Effector memory CD8-positive, alpha-beta T cell (primary cell): ENCODE results near the gene TNF.

Source experiments
- ATAC-seq: fragments of 150-1000 bp; cut with Tn5 transposase; replicated peaks from 2 replicates; pipeline ENCODE4 v1.10.0; 2021; ENCODE audit warnings: mild to moderate bottlenecking, moderate library complexity
- DNase-seq, 3 experiments: peaks; one replicate each; pipeline ENCODE4 v3.0.0; 2021
- H3K27ac Mint-ChIP-seq, 2 donors: one replicate each; pipeline ENCODE4 v1.8.0; 2022; ENCODE audit warnings: mild to moderate bottlenecking in 2 of 2, mixed read lengths in 2 of 2, moderate library complexity in 2 of 2
- H3K27me3 Mint-ChIP-seq, 2 donors: one replicate each; pipeline ENCODE4 v1.8.0; 2022; ENCODE audit warnings: mixed read lengths in 2 of 2
- H3K36me3 Mint-ChIP-seq: one replicate; pipeline ENCODE4 v1.8.0; 2022; ENCODE audit warnings: mild to moderate bottlenecking, moderate library complexity, mixed read lengths; ENCODE audit not compliant: insufficient read depth
- H3K4me1 Mint-ChIP-seq, 2 donors: one replicate each; pipeline ENCODE4 v1.8.0; 2022; ENCODE audit warnings: low read depth in 2 of 2, mixed read lengths in 2 of 2
- H3K4me3 Mint-ChIP-seq, 2 donors: one replicate each; pipeline ENCODE4 v1.8.0; 2022; ENCODE audit warnings: mild to moderate bottlenecking in 2 of 2, mixed read lengths in 2 of 2, moderate library complexity in 2 of 2
- H3K9me3 Mint-ChIP-seq, 2 donors: one replicate each; pipeline ENCODE4 v1.8.0; 2022; ENCODE audit warnings: mixed read lengths in 2 of 2

The TNF gene

DNA sequence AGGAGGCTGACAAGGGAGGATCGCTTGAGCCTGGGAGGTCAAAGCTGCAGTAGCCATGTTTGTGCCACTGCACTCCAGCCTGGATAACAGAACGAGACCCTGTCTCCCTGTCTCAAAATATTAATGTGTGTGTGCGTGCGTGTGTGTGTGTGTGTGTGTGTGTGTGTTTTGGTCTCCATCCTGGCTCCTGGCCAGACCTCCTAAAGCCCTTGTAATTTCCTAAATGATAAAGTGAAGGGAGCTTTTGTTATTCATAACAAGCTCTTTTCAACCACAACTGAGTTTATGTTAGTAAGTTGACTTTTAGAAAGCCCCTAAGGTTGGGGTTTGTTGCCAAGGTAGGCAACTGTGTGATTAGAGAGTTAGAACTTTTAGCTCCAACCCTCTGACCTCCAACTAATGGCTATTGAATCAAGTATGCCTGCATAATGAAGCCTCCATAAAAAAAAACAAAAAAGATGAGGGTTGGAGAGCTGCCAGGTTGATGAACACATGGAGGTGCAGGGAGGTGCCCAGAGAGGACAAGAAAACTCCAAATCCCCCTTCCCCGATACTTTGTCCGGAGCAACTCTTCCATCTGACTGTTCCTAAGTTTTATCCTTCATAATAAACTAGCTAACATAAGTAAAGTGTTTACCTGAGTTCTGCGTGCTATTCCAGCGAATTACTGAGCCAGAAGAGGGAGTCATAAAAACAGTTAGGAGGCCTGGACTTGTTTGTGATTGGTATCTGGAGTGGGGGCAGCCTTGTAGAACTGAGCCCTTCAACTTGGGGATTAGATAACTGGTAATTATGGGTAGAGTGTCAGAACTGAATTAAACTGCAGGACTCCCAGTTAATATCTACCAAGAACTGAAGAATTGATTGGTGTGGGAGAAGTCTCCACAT, 34.4 kb downstream of the TNF start:
- peaks cover 4% of the 10 kb centered on the region for H3K36me3 Mint-ChIP-seq
- H3K27ac Mint-ChIP-seq, result no peak overlapping the region
- H3K9me3 Mint-ChIP-seq, result no peaks in the 10 kb centered on the region
- ATAC-seq (no peak), DNase-seq (no peak)
- no peaks in the 10 kb centered on the region for H3K4me1 Mint-ChIP-seq
- no peak overlapping the region for H3K4me3 Mint-ChIP-seq
- no peaks in the 10 kb centered on the region for H3K27me3 Mint-ChIP-seq

DNA sequence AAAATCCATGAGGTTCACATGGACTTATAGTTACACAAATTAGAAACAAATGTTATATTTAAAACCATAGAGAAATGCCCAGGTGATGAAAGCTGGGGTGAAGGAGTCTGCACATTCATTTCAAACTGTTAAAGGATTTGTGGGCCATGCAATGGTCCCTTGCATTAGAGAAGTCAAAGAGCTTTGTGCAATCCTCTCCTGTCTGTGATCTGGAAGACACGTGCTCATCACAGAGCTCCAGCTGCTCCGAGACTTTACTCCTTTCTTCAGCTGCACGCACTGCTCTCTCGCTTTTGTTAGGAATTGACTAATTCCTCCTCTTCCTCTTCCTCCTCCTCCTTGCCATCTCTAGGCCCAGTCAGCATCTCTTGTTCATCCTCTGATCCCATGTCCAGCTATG, 35.6 kb downstream of the TNF start:
- Mint-ChIP-seq H3K27me3 (no peaks in the 10 kb centered on the region), H3K27ac (no peak overlapping the region), H3K36me3 (peaks cover 4% of the 10 kb centered on the region), H3K4me3 (no peak overlapping the region), H3K4me1 (peaks cover 0 to 3% of the 10 kb centered on the region in 2 donors), H3K9me3 (no peaks in the 10 kb centered on the region)
- no peak for ATAC-seq
- DNase-seq, result no peak

- Mint-ChIP-seq H3K9me3 (no peaks in the 10 kb centered on the region), H3K27me3 (no peaks in the 10 kb centered on the region), H3K4me1 (peaks cover 3% of the 10 kb centered on the region in 2 donors), H3K4me3 (no peak overlapping the region), H3K27ac (no peak overlapping the region), H3K36me3 (peaks cover 11% of the 10 kb centered on the region)
- DNase-seq (no peak), ATAC-seq (no peak)
These were observed 38.8 kb downstream of the TNF start for GRCh38 chr6:31614075-31614619.

DNA sequence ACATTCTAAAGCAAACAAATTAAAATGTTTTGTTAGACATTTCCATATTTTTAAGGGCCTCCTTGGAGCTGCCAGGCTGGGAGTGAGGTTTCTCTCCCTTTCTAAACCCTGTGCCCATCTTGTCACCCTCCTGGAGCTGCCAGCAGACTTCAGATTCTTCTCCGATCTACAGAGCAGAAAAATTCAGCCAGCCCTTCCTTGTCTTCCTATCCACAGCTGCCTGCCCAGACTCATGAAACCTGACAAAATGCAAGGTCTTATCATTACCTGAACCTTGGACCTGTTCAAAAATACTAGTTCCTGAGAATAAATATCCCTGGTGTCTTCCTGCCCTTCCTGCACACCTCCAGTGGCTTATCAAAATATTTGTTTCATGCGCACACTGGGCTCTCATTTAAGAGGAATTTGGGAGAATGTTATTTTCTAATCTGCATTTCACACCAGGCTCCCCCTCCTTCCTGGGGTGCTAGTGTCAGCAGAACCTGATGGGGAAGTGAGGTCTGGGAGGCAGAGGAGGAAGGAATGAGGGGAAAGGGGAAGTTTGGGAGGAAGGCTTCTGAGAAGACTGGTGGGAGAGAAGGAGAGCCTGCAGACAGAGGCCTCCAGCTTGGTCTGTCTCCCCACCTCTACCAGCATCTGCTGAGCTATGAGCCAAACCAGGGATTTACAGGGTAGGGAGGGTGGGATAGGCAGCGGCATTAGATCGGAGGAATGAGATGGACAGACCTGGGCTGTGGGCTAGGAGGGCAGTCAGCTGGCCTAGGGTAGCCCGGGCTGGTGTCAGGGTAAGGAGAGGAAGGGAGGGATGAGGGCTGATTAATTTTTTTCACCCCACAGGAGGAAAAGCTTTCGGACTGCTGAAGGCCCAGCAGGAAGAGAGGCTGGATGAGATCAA, 39.6 kb downstream of the TNF start, which contains the start of gene AIF1:
Gene AIF1, plus strand, starts transcription at position 551 of the 895 bp plus-strand sequence. Its CDS starts 96 bp downstream, at position 647.
- Mint-ChIP-seq H3K27me3 (no peaks in the 10 kb centered on the region), H3K4me3 (peak within 1 kb of the TSS; percentile 1 to 53), H3K4me1 (peaks cover 3% of the 10 kb centered on the region in 2 donors), H3K9me3 (no peaks in the 10 kb centered on the region), H3K27ac (peak within 1 kb of the TSS; percentile 20 to 35), H3K36me3 (peaks cover 9% of the 10 kb centered on the region)
- no peak for ATAC-seq
- no peak for DNase-seq

DNA sequence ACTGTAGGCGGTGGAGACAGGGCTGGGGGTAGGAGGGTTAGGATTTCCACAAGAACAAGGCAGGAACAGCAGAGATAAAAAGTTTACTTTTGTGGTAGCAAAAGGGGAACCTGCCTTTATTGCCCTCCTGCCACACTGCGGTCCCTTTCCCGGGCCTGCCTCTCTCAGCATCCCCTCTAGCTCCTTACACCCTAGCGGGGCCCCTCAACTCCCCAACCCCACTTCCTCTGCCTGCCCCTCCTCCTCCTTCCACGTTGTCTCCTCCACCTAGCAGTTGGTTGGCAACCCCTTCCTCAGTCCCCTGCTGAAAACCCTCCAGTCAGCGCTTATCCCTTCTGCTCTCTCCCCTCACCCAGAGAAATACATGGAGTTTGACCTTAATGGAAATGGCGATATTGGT, 40.4 kb downstream of the TNF start:
- peaks cover 16% of the 10 kb centered on the region for H3K36me3 Mint-ChIP-seq
- no peaks in the 10 kb centered on the region for H3K9me3 Mint-ChIP-seq
- ATAC-seq (no peak), DNase-seq (no peak)
- H3K27ac Mint-ChIP-seq, result peak overlapping the region; percentile 3 to 35
- H3K27me3 Mint-ChIP-seq, result no peaks in the 10 kb centered on the region
- H3K4me1 Mint-ChIP-seq, result peaks cover 3% of the 10 kb centered on the region in 2 donors
- H3K4me3 Mint-ChIP-seq, result peak overlapping the region; percentile 1 to 31

DNA sequence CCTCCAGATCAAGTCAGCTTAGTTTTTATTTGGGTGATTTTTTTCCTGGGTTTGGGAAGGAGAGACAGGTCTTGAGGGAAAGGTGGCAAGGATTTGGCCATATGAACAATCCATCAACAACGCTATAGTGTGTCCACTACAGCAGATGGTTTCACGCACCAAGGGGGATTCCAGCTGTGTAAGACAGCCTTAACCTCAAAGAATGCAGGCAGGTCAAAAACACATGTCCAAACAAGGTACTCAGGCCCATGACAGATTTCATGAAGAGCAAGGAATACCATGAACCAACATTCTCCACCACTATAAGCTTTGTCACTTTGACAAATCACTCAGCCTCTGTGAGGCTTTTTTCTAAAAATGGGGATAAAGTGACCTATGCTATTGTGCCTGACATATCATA, 41.6 kb downstream of the TNF start:
- H3K27me3 Mint-ChIP-seq, result no peaks in the 10 kb centered on the region
- no peak for ATAC-seq
- no peak for DNase-seq

GRCh38 chr6:31619805-31620585, 44.6 kb downstream of the TNF start:
- Mint-ChIP-seq H3K4me1 (peaks cover 18 to 23% of the 10 kb centered on the region in 2 donors), H3K4me3 (peak overlapping the region; percentile 76 to 85), H3K36me3 (peaks cover 45% of the 10 kb centered on the region), H3K9me3 (no peaks in the 10 kb centered on the region), H3K27ac (peak overlapping the region; percentile 90 to 92), H3K27me3 (no peaks in the 10 kb centered on the region)
- peak; percentile 84 for ATAC-seq
- DNase-seq, result peak; percentile 91 to 94 (median 93)

More for the DNA sequence above, 41.6 kb downstream of the TNF start:
- no peak overlapping the region for H3K27ac Mint-ChIP-seq
- peaks cover 12 to 13% of the 10 kb centered on the region in 2 donors for H3K4me1 Mint-ChIP-seq
- no peaks in the 10 kb centered on the region for H3K9me3 Mint-ChIP-seq
- H3K36me3 Mint-ChIP-seq, result peaks cover 24% of the 10 kb centered on the region
- H3K4me3 Mint-ChIP-seq, result no peak overlapping the region

DNA sequence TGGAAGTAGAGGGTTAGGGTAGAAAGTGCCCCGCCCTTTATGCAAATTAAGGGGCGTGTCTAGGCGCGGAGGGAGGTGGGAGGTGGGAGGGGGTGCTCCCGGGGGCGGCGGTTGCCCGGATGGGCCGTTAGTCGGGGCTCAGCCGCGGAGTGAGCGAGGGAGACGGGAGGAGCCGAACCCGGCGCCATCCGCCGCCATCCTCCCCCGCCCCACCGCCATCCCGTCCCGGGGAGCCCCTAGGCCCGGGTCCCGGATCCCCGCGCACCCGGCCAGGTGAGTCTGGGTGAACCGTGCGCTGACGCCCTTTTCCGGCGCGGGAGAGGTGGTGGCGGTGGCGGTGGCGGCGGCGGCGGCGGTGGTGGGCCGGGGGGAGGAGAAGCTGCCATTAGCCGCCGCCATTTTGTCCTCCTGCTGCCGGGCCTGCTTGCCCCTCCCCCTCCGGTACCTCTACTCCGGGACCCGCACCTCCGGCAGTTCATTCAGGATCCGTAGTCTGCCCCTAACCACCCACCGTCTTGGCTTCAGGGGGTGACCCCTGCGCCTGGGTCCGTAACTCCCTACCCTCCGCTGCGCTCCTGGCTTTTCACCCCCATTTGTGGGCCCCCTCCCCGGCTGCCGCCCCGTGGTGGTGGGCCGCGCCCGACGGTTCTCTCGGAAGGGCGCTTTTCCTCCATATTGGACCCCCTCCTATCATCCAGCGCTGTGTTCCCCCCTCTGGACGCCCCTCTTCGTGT, 45.4 kb downstream of the TNF start, which contains the start of gene PRRC2A:
Gene PRRC2A, plus strand, starts transcription at position 130 of the 734 bp plus-strand sequence. CDS start 2,075 bp downstream, outside the sequence.
- DNase-seq, result no peak
- Mint-ChIP-seq H3K4me1 (peaks cover 18 to 23% of the 10 kb centered on the region in 2 donors), H3K27me3 (no peaks in the 10 kb centered on the region)

GRCh38 chr6:31621320-31621939, 46.1 kb downstream of the TNF start:
- DNase-seq (no peak), ATAC-seq (no peak)
- Mint-ChIP-seq H3K4me3 (peak overlapping the region; percentile 73 to 85), H3K27me3 (no peaks in the 10 kb centered on the region), H3K4me1 (peaks cover 18 to 26% of the 10 kb centered on the region in 2 donors), H3K27ac (peak overlapping the region; percentile 90 to 92), H3K9me3 (no peaks in the 10 kb centered on the region), H3K36me3 (peaks cover 60% of the 10 kb centered on the region)

More for the DNA sequence above, 45.4 kb downstream of the TNF start, which contains the start of gene PRRC2A:
- ATAC-seq, result no peak
- Mint-ChIP-seq H3K27ac (peak within 1 kb of the TSS; percentile 90 to 92), H3K36me3 (peaks cover 53% of the 10 kb centered on the region), H3K9me3 (no peaks in the 10 kb centered on the region), H3K4me3 (peak within 1 kb of the TSS; percentile 76 to 85)

DNA sequence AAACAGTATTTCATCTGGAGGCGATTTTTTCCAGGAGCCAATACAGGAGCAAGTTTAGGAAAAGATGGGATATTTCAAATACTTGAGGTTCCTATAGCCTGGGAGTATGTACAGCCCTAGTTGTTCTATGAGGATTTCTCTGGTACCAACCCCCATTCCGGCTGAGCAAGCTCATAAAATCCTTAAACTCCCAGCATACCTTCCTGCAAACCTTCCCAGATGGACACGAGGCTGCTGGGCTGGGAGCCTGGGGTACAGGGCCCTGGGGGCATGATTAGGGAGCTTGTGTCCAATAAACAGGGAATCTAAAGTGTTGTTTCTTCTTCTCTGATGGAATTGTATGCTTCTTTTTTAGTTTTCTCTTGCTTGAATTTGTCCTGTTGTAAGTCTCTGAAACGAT, 46.6 kb downstream of the TNF start:
- no peak for ATAC-seq
- Mint-ChIP-seq H3K27me3 (no peaks in the 10 kb centered on the region), H3K36me3 (peaks cover 65% of the 10 kb centered on the region), H3K9me3 (no peaks in the 10 kb centered on the region), H3K4me1 (peaks cover 18 to 24% of the 10 kb centered on the region in 2 donors), H3K4me3 (peak overlapping the region; percentile 73 to 85), H3K27ac (peak overlapping the region; percentile 90 to 92)
- no peak for DNase-seq

DNA sequence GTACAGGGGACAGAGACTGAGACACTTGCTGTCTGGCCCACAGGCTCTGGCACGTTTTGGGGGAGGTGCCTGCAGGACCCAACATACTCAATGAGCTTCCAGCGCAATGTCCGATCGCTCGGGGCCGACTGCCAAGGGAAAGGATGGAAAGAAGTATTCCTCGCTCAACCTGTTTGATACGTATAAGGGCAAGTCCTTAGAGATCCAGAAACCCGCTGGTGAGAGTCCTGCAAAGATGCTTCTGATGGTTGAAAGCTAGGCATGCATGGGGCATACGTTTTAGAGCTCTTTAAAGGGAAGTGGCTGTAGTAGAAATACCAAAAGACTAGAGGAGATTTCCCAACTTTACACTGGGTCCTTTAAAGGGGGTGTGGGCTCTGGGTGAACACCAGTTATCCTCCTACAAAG, 47.3 kb downstream of the TNF start:
- H3K4me1 Mint-ChIP-seq, result peaks cover 21 to 31% of the 10 kb centered on the region in 2 donors
- no peaks in the 10 kb centered on the region for H3K27me3 Mint-ChIP-seq
- peak overlapping the region; percentile 90 to 92 for H3K27ac Mint-ChIP-seq
- peak overlapping the region in 1 of 2 donors; percentile 85 for H3K4me3 Mint-ChIP-seq
- DNase-seq (no peak), ATAC-seq (no peak)
- H3K36me3 Mint-ChIP-seq, result peaks cover 72% of the 10 kb centered on the region
- H3K9me3 Mint-ChIP-seq, result no peaks in the 10 kb centered on the region
